ENCODE results near the gene PRLH. TPM values are rescaled to one million over a fixed set of nuclear protein-coding genes. Genes with fewer than 3 reads are reported as not detected.
A peak's percentile ranks its signal among the peaks of the same experiment; 100 is the strongest.

The PRLH gene
- total and polyA plus RNA-seq, 2 of the 13 experiments (the other 11 are each of a cell fraction or from before 2014, with no cell fraction given), result not detected

DNA sequence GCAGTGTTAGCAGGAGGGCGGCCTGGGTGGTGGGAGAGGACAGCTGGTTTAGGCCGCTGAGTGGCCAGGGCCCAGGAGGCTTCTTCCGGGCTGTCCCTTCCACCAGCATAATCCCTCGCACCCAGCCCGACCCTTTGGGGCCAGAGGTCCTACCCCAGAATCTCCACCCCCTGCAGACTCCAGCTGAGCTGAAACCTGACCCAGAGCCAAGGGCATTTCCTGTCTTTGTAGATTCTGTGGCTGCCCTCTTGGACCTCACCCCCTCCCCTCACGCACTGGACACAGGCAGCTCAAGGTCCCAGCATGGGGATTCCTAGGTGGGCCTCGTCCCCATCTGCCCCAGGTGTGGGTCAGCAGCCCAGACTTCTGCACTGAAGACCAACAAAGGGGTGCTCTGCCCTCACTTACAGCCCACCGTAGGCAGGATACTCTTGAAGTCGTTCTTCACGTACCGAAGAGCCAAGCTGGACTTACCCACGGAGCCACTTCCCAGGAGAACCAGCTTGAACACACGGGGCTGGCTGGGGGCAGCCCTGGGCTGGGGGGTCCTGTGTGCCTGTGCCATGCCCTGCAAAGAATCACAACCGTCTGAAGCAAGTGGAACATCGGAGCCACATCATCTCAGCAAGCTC, 19.3 kb downstream of the PRLH start:
- peak overlapping the region; percentile 56 for H3K27ac ChIP-seq (ENCODE audit: extremely low read length, insufficient read depth, low read length)
- no peaks in the 10 kb centered on the region; a peak in 1 of 5 replicates for H3K27me3 ChIP-seq (ENCODE audit: control insufficient read depth in 1 of 2, insufficient read depth in 2 of 2, low read length in 2 of 2)
- peaks cover 11 to 21% of the 10 kb centered on the region in 2 experiments; a peak in 4 of 5 replicates for H3K36me3 ChIP-seq (replicated peaks in 1 of 2; ENCODE audit: control insufficient read depth in 1 of 2, insufficient read depth in 2 of 2, low read length in 2 of 2)
- BruUV-seq (replicated peaks), result no TSS peak
- intact Hi-C loops (cut with micrococcal nuclease; ENCODE audit: unreplicated experiment), result no loop called here
- no peaks in the 10 kb centered on the region for H3K9me3 ChIP-seq (ENCODE audit: low read length)
- ChIA-PET POLR2A (interaction anchor here (1.3 kb wide), 2 partner anchors 9 to 38 kb away, joined by 3 to 5 read pairs; no protein-coding TSS in a partner anchor), CTCF (ENCODE audit: low intra/inter-chr PET ratio, low total read pairs) (no interaction called here)
- FAIRE-seq (peak; percentile 83), DNase-seq (ENCODE audit: low spot score) (peak; percentile 84), ATAC-seq (peak; percentile 64)
- H3K9ac ChIP-seq (ENCODE audit: insufficient read depth, low read depth, low read length), result peak overlapping the region; percentile 2; the same call in 1 of the 2 replicates
- peaks cover 53% of the 10 kb centered on the region for H3K79me2 ChIP-seq (ENCODE audit: insufficient read depth, low read length)
- peak overlapping the region in 2 of 3 experiments; percentile 3 to 36; a peak in 2 of 6 replicates for H3K4me3 ChIP-seq (replicated peaks in 1 of 3; ENCODE audit: insufficient read depth in 1 of 3, low read depth in 2 of 3, low read length in 3 of 3)
- in situ Hi-C loops (cut with HindIII; ENCODE audit: extremely low pct_ligation_motif_present, low pct_unique_long_range_greater_than_20kb), result no loop called here
- peaks cover 16% of the 10 kb centered on the region; the same call in 1 of the 2 replicates for H4K20me1 ChIP-seq (ENCODE audit: insufficient read depth, low read length)
- WGBS (ENCODE audit: low lambda C conversion rate), result 32% methylated on average over 12 of the region's 15 CpGs
- peaks cover 94% of the 10 kb centered on the region for H3K4me1 ChIP-seq (ENCODE audit: insufficient read depth, low read length)
- H2AFZ ChIP-seq (ENCODE audit: low read length), result no peak overlapping the region
- peak overlapping the region; percentile 87 for H3K4me2 ChIP-seq (ENCODE audit: low read depth, low read length)
- peak; percentile 96 for TF ChIP-seq ERF (CRISPR knock-in tag; IDR thresholded peaks at IDR 0.05)
- TF ChIP-seq, protein P1, sequence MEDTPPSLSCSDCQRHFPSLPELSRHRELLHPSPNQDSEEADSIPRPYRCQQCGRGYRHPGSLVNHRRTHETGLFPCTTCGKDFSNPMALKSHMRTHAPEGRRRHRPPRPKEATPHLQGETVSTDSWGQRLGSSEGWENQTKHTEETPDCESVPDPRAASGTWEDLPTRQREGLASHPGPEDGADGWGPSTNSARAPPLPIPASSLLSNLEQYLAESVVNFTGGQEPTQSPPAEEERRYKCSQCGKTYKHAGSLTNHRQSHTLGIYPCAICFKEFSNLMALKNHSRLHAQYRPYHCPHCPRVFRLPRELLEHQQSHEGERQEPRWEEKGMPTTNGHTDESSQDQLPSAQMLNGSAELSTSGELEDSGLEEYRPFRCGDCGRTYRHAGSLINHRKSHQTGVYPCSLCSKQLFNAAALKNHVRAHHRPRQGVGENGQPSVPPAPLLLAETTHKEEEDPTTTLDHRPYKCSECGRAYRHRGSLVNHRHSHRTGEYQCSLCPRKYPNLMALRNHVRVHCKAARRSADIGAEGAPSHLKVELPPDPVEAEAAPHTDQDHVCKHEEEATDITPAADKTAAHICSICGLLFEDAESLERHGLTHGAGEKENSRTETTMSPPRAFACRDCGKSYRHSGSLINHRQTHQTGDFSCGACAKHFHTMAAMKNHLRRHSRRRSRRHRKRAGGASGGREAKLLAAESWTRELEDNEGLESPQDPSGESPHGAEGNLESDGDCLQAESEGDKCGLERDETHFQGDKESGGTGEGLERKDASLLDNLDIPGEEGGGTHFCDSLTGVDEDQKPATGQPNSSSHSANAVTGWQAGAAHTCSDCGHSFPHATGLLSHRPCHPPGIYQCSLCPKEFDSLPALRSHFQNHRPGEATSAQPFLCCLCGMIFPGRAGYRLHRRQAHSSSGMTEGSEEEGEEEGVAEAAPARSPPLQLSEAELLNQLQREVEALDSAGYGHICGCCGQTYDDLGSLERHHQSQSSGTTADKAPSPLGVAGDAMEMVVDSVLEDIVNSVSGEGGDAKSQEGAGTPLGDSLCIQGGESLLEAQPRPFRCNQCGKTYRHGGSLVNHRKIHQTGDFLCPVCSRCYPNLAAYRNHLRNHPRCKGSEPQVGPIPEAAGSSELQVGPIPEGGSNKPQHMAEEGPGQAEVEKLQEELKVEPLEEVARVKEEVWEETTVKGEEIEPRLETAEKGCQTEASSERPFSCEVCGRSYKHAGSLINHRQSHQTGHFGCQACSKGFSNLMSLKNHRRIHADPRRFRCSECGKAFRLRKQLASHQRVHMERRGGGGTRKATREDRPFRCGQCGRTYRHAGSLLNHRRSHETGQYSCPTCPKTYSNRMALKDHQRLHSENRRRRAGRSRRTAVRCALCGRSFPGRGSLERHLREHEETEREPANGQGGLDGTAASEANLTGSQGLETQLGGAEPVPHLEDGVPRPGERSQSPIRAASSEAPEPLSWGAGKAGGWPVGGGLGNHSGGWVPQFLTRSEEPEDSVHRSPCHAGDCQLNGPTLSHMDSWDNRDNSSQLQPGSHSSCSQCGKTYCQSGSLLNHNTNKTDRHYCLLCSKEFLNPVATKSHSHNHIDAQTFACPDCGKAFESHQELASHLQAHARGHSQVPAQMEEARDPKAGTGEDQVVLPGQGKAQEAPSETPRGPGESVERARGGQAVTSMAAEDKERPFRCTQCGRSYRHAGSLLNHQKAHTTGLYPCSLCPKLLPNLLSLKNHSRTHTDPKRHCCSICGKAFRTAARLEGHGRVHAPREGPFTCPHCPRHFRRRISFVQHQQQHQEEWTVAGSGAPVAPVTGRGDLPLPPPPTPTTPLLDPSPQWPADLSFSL (CRISPR knock-in tag; IDR thresholded peaks at IDR 0.05), result no peak
- TF ChIP-seq FLYWCH1 (CRISPR knock-in tag; IDR thresholded peaks at IDR 0.05), result no peak
- TF ChIP-seq ZBTB26 (CRISPR knock-in tag; IDR thresholded peaks at IDR 0.05; ENCODE audit: borderline replicate concordance), result peak; percentile 51; the same call in 1 of the 2 replicates
- 0 out of 2 replicates have a peak, but pooled peaks have one; percentile 71 for TF ChIP-seq ZFP36L2 (CRISPR knock-in tag; IDR thresholded peaks at IDR 0.05)
- peak; percentile 92 for TF ChIP-seq ZNF296 (CRISPR knock-in tag; conservative IDR thresholded peaks at IDR 0.05)
- TF ChIP-seq IKZF1 (IDR thresholded peaks at IDR 0.05), result no peak
- peak; percentile 86; the same call in 1 of the 2 replicates for TF ChIP-seq ZNF766 (CRISPR knock-in tag; IDR thresholded peaks at IDR 0.05; ENCODE audit: borderline replicate concordance)
- TF ChIP-seq, protein P2, sequence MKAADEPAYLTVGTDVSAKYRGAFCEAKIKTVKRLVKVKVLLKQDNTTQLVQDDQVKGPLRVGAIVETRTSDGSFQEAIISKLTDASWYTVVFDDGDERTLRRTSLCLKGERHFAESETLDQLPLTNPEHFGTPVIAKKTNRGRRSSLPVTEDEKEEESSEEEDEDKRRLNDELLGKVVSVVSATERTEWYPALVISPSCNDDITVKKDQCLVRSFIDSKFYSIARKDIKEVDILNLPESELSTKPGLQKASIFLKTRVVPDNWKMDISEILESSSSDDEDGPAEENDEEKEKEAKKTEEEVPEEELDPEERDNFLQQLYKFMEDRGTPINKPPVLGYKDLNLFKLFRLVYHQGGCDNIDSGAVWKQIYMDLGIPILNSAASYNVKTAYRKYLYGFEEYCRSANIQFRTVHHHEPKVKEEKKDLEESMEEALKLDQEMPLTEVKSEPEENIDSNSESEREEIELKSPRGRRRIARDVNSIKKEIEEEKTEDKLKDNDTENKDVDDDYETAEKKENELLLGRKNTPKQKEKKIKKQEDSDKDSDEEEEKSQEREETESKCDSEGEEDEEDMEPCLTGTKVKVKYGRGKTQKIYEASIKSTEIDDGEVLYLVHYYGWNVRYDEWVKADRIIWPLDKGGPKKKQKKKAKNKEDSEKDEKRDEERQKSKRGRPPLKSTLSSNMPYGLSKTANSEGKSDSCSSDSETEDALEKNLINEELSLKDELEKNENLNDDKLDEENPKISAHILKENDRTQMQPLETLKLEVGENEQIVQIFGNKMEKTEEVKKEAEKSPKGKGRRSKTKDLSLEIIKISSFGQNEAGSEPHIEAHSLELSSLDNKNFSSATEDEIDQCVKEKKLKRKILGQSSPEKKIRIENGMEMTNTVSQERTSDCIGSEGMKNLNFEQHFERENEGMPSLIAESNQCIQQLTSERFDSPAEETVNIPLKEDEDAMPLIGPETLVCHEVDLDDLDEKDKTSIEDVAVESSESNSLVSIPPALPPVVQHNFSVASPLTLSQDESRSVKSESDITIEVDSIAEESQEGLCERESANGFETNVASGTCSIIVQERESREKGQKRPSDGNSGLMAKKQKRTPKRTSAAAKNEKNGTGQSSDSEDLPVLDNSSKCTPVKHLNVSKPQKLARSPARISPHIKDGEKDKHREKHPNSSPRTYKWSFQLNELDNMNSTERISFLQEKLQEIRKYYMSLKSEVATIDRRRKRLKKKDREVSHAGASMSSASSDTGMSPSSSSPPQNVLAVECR (CRISPR knock-in tag; IDR thresholded peaks at IDR 0.05; ENCODE audit: borderline replicate concordance), result peak; percentile 95; the same call in 1 of the 2 replicates
- no peak for TF ChIP-seq STAT5B (CRISPR knock-in tag; IDR thresholded peaks at IDR 0.05)
- peak; percentile 96 for TF ChIP-seq ZNF430 (CRISPR knock-in tag; IDR thresholded peaks at IDR 0.05)
- peak; percentile 78; the same call in 1 of the 2 replicates for TF ChIP-seq ZNF709 (CRISPR knock-in tag; IDR thresholded peaks at IDR 0.05)
